Liver (tissue), 9 donors: ENCODE data around the gene DPT. TPM values are rescaled to one million over a fixed set of nuclear protein-coding genes. Genes with fewer than 3 reads are reported as not detected.
A peak's percentile ranks its signal among the peaks of the same experiment; 100 is the strongest.

Source experiments
- DNase-seq: peaks from one replicate; pipeline ENCODE4 v3.0.0-alpha.2; 2017; ENCODE audit warnings: low spot score
- H3K27ac ChIP-seq, 2 donors: one replicate each; pipeline ENCODE4 v1.7.0; 2013; ENCODE audit warnings: inconsistent platforms in 2 of 2, low read length in 2 of 2, control low read depth in 1 of 2, low read depth in 1 of 2, mild to moderate bottlenecking in 1 of 2
- H3K27me3 ChIP-seq, 4 donors: one replicate each; pipeline versions ENCODE4 v1.6.1 to v1.7.0; 2013; ENCODE audit warnings: low read length in 3 of 4, inconsistent platforms in 1 of 4, mild to moderate bottlenecking in 1 of 4, moderate library complexity in 1 of 4; ENCODE audit not compliant: control insufficient read depth in 4 of 4, insufficient read depth in 4 of 4
- H3K36me3 ChIP-seq, 4 donors: one replicate each; pipeline versions ENCODE4 v1.6.1 to v1.7.0; 2013; ENCODE audit warnings: low read length in 3 of 4, mild to moderate bottlenecking in 3 of 4, low read depth in 1 of 4, moderate library complexity in 1 of 4; ENCODE audit not compliant: control insufficient read depth in 4 of 4, insufficient read depth in 3 of 4
- H3K4me1 ChIP-seq, 4 donors: one replicate each; pipeline versions ENCODE4 v1.6.1 to v1.7.0; 2013; ENCODE audit warnings: low read length in 3 of 4, mild to moderate bottlenecking in 3 of 4, moderate library complexity in 1 of 4; ENCODE audit not compliant: control insufficient read depth in 4 of 4, insufficient read depth in 4 of 4
- H3K4me3 ChIP-seq, 3 donors: one replicate each; pipeline versions ENCODE4 v1.6.1 to v1.7.0; 2013; ENCODE audit warnings: low read length in 3 of 3, control low read depth in 1 of 3, low read depth in 1 of 3, mild to moderate bottlenecking in 1 of 3
- H3K9ac ChIP-seq, 2 donors: one replicate each; pipeline ENCODE4 v1.7.0; 2013; ENCODE audit warnings: low read length in 2 of 2, mild to moderate bottlenecking in 2 of 2, moderate library complexity in 2 of 2, control low read depth in 1 of 2, low read depth in 1 of 2
- H3K9me3 ChIP-seq, 4 donors: one replicate each; pipeline versions ENCODE4 v1.6.1 to v1.7.0; 2013; ENCODE audit warnings: low read length in 3 of 4; ENCODE audit not compliant: control insufficient read depth in 4 of 4
- EGR1 ChIP-seq, 2 donors: IDR thresholded peaks; 2 replicates each; pipeline ENCODE4 v1.6.1; 2016 to 2018; ENCODE audit warnings: antibody characterized with exemption in 2 of 2, low read depth in 2 of 2
- FOXA1 ChIP-seq: IDR thresholded peaks from 2 replicates; pipeline ENCODE4 v1.6.1; 2016; ENCODE audit warnings: antibody characterized with exemption
- FOXA2 ChIP-seq: IDR thresholded peaks from 2 replicates; pipeline ENCODE4 v1.6.1; 2016; ENCODE audit warnings: antibody characterized with exemption
- HNF4A ChIP-seq, 2 donors: conservative IDR thresholded peaks; 2 replicates each; pipeline ENCODE4 v1.6.1; 2016; ENCODE audit warnings: antibody characterized with exemption in 2 of 2, mild to moderate bottlenecking in 2 of 2
- HNF4G ChIP-seq: IDR thresholded peaks from 2 replicates; pipeline ENCODE4 v1.6.1; 2016; ENCODE audit warnings: antibody characterized with exemption
- JUND ChIP-seq, 2 donors: IDR thresholded peaks; 2 replicates each; pipeline ENCODE4 v1.6.1; 2016; ENCODE audit warnings: antibody characterized with exemption in 2 of 2
- RAD21 ChIP-seq, 2 donors: IDR thresholded peaks; 2 replicates each; pipeline ENCODE4 v1.6.1; 2016; ENCODE audit warnings: antibody characterized with exemption in 2 of 2, mild to moderate bottlenecking in 2 of 2
- RXRA ChIP-seq, 2 donors: IDR thresholded peaks; 2 replicates each; pipeline ENCODE4 v1.6.1; 2017 to 2018; ENCODE audit warnings: antibody characterized with exemption in 2 of 2, mild to moderate bottlenecking in 1 of 2
- SP1 ChIP-seq: IDR thresholded peaks from 2 replicates; pipeline ENCODE4 v1.6.1; 2018; ENCODE audit warnings: antibody characterized with exemption, mild to moderate bottlenecking
- TAF1 ChIP-seq: conservative IDR thresholded peaks from 2 replicates; pipeline ENCODE4 v1.6.1; 2016; ENCODE audit warnings: antibody characterized with exemption, mild to moderate bottlenecking
- YY1 ChIP-seq: IDR thresholded peaks from 2 replicates; pipeline ENCODE4 v1.6.1; 2016; ENCODE audit warnings: antibody characterized with exemption, mild to moderate bottlenecking
- ZBTB33 ChIP-seq: IDR thresholded peaks from 2 replicates; pipeline ENCODE4 v1.6.1; 2016; ENCODE audit warnings: antibody characterized with exemption
- WGBS: extraction: QIAGEN DNeasy Blood & Tissue Kit; methylation state at CpG from one replicate; pipeline ENCODE4 v1.1.7; 2013; 5-methylcytosine and 5-hydroxymethylcytosine counted together
- polyA plus RNA-seq, 2 donors: library from polyadenylated mRNA; stranded (reverse) in 1 of 2; unstranded in 1 of 2; fragments of 200-250 nt in 1 of 2; fragments of >200 nt in 1 of 2; fragmentation: Nextera tagmentation in 1 of 2; extraction: Ambion mirVana in 1 of 2; gene quantifications; one replicate each; pipeline versions ENCODE4 v1.2.1 to v1.2.3, GENCODE V29; 2013 to 2015
- total RNA-seq, 2 donors: library from RNA; depleted of rRNA; stranded (reverse); fragments of >200 nt; gene quantifications; one replicate each; pipeline ENCODE4 v1.2.3, GENCODE V29; 2014
- TF ChIP-seq, protein P1 (sequence below): IDR thresholded peaks from 2 replicates; pipeline ENCODE4 v1.6.1; 2016; ENCODE audit warnings: antibody characterized with exemption, mild to moderate bottlenecking
- TF ChIP-seq, protein P2 (sequence below): fragments of 150-350 bp; IDR thresholded peaks from 2 replicates; pipeline ENCODE4 v1.5.1; 2017; ENCODE audit warnings: improper control_type of control experiment, low read depth, low read length; ENCODE audit not compliant: missing input control
- donor health status: healthy.
- donor health status: healthy.
- donor health status: healthy.
- donor health status: healthy.
- donor health status: healthy.

The DPT gene
- total and polyA plus RNA-seq, 4 donors: 0.42 to 5.0 (median 3.0) TPM

DNA sequence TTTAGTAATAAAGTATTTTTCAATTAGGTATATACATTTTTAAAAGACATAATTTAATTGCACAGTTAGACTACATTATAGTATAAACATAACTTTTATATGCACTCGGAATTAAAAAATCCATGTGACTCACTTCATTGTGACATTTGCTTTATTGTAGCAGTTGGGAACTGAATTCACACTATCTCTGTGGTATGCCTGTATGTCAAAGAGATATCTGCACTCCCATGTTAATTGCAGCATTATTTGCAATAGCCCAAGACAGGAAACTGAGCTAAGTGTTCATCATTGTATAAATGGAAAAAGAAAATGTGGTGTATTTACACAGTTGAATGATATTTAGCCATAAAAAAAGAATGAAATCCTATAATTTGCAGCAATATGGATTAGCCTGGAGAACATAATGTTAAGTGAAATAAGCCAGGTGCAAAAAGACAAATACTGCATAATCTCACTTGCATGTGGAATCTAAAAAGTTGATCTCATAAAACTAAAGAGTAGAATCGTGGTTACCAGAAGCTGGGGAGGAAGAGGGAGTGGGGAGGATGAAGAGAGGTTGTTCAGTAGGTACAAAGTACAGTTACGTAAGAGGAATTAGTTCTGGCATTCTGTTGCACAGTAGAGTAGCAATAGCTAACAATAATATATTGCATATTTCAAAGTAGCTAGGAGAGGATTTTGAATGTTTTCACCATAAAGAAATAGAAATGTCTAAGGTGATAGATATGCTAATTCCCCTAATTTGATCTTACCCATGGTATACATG is 64.8 kb downstream of the DPT start:
- H3K27me3 ChIP-seq: no peaks in the 10 kb centered on the region
- no peak overlapping the region for H3K27ac ChIP-seq
- DNase-seq: no peak
- H3K9me3 ChIP-seq: no peaks in the 10 kb centered on the region
- H3K4me3 ChIP-seq: no peak overlapping the region
- TF ChIP-seq RXRA (IDR thresholded peaks at IDR 0.05) (peak in 1 of 2 donors; percentile 14), TAF1 (no peak), HNF4A (conservative IDR thresholded peaks at IDR 0.05) (peak; percentile 78 to 87), HNF4G (peak; percentile 24)
- 38% methylated on average over 3 of the region's 3 CpGs for WGBS
- no peaks in the 10 kb centered on the region for H3K36me3 ChIP-seq
- no peak overlapping the region for H3K9ac ChIP-seq
- no peaks in the 10 kb centered on the region for H3K4me1 ChIP-seq

DNA sequence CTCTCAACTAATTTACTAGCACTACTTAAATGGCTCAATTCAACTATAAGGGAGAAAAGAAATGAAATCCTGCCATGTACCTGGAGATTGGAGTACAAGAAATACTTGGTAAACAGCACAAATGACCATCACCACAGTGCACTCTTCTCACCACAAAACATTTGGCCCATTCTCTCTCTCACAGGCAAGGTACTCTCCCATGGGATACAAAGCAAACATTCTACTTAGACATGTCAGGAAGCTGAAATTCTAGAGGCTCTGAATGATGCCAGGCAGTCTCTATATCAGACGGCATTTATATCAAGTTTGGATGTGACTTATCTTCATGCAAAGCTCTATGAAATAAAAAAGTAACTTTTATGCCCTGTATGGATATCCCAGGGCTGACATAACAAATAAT is 72.5 kb downstream of the DPT start:
- WGBS: 81% methylated on average over 1 of the region's 1 CpG

GRCh38 chr1:168654198-168654915 is 74.6 kb downstream of the DPT start:
- no peaks in the 10 kb centered on the region for H3K4me1 ChIP-seq
- TF ChIP-seq YY1 (no peak), FOXA1 (no peak)
- H3K36me3 ChIP-seq: no peaks in the 10 kb centered on the region
- 94% methylated on average over 6 of the region's 6 CpGs for WGBS
- no peak overlapping the region for H3K4me3 ChIP-seq
- H3K9me3 ChIP-seq: no peaks in the 10 kb centered on the region
- H3K27ac ChIP-seq: no peak overlapping the region
- DNase-seq: no peak
- no peak overlapping the region for H3K9ac ChIP-seq
- no peaks in the 10 kb centered on the region for H3K27me3 ChIP-seq

More for the DNA sequence above, 72.5 kb downstream of the DPT start:
- TF ChIP-seq EGR1 (IDR thresholded peaks at IDR 0.05; ENCODE audit: low read depth in 2 of 2) (no peak), FOXA2 (no peak)
- H3K9me3 ChIP-seq: no peaks in the 10 kb centered on the region
- H3K36me3 ChIP-seq: no peaks in the 10 kb centered on the region
- H3K4me1 ChIP-seq: no peaks in the 10 kb centered on the region
- no peaks in the 10 kb centered on the region for H3K27me3 ChIP-seq
- no peak overlapping the region for H3K9ac ChIP-seq
- DNase-seq: no peak
- H3K4me3 ChIP-seq: no peak overlapping the region
- no peak overlapping the region for H3K27ac ChIP-seq

GRCh38 chr1:168653567-168653966 is 75.4 kb downstream of the DPT start:
- Histone ChIP-seq H3K27me3 (no peaks in the 10 kb centered on the region), H3K4me1 (no peaks in the 10 kb centered on the region), H3K9ac (no peak overlapping the region), H3K27ac (no peak overlapping the region), H3K4me3 (no peak overlapping the region), H3K36me3 (no peaks in the 10 kb centered on the region), H3K9me3 (no peaks in the 10 kb centered on the region)
- no peak for DNase-seq
- 88% methylated on average over 2 of the region's 2 CpGs for WGBS
- TF ChIP-seq EGR1 (IDR thresholded peaks at IDR 0.05; ENCODE audit: low read depth in 2 of 2) (no peak), YY1 (no peak), HNF4G (no peak), ZBTB33 (no peak), SP1 (no peak), HNF4A (conservative IDR thresholded peaks at IDR 0.05) (no peak), JUND (IDR thresholded peaks at IDR 0.05) (no peak), FOXA1 (no peak), TAF1 (no peak), RAD21 (IDR thresholded peaks at IDR 0.05) (no peak), FOXA2 (no peak)
- TF ChIP-seq, protein P1, sequence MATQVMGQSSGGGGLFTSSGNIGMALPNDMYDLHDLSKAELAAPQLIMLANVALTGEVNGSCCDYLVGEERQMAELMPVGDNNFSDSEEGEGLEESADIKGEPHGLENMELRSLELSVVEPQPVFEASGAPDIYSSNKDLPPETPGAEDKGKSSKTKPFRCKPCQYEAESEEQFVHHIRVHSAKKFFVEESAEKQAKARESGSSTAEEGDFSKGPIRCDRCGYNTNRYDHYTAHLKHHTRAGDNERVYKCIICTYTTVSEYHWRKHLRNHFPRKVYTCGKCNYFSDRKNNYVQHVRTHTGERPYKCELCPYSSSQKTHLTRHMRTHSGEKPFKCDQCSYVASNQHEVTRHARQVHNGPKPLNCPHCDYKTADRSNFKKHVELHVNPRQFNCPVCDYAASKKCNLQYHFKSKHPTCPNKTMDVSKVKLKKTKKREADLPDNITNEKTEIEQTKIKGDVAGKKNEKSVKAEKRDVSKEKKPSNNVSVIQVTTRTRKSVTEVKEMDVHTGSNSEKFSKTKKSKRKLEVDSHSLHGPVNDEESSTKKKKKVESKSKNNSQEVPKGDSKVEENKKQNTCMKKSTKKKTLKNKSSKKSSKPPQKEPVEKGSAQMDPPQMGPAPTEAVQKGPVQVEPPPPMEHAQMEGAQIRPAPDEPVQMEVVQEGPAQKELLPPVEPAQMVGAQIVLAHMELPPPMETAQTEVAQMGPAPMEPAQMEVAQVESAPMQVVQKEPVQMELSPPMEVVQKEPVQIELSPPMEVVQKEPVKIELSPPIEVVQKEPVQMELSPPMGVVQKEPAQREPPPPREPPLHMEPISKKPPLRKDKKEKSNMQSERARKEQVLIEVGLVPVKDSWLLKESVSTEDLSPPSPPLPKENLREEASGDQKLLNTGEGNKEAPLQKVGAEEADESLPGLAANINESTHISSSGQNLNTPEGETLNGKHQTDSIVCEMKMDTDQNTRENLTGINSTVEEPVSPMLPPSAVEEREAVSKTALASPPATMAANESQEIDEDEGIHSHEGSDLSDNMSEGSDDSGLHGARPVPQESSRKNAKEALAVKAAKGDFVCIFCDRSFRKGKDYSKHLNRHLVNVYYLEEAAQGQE: no peak
- TF ChIP-seq, protein P2, sequence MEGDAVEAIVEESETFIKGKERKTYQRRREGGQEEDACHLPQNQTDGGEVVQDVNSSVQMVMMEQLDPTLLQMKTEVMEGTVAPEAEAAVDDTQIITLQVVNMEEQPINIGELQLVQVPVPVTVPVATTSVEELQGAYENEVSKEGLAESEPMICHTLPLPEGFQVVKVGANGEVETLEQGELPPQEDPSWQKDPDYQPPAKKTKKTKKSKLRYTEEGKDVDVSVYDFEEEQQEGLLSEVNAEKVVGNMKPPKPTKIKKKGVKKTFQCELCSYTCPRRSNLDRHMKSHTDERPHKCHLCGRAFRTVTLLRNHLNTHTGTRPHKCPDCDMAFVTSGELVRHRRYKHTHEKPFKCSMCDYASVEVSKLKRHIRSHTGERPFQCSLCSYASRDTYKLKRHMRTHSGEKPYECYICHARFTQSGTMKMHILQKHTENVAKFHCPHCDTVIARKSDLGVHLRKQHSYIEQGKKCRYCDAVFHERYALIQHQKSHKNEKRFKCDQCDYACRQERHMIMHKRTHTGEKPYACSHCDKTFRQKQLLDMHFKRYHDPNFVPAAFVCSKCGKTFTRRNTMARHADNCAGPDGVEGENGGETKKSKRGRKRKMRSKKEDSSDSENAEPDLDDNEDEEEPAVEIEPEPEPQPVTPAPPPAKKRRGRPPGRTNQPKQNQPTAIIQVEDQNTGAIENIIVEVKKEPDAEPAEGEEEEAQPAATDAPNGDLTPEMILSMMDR: no peak
